Stimulated activated CD4-positive, alpha-beta T cell treated with anti-CD3 and anti-CD28 coated beads, Interleukin-1b, Interleukin-23, amount 100 ng/mL, for 48 hours (primary cell): Measurements from ENCODE around the gene DGCR2.

ENCODE experiments used
- DNase-seq: peaks from one replicate; pipeline ENCODE4 v3.0.0-alpha.2; 2020

Gene DGCR2

GRCh38 chr22:19143967-19144400, 21.8 kb upstream of the DGCR2 start:
- peak; percentile 49 for DNase-seq

- DNase-seq, result no peak
Observed at GRCh38 chr22:19143212-19143611, 21.0 kb upstream of the DGCR2 start.

- no peak for DNase-seq
Observed at GRCh38 chr22:19142394-19142793, 20.2 kb upstream of the DGCR2 start.

- no peak for DNase-seq
Observed at GRCh38 chr22:19139974-19140373, 17.8 kb upstream of the DGCR2 start.

GRCh38 chr22:19139001-19139356, 16.8 kb upstream of the DGCR2 start:
- no peak for DNase-seq

GRCh38 chr22:19138217-19139000, 16.2 kb upstream of the DGCR2 start:
- no peak for DNase-seq

GRCh38 chr22:19137384-19138216, 15.4 kb upstream of the DGCR2 start:
- DNase-seq, result no peak

GRCh38 chr22:19136915-19137314, 14.7 kb upstream of the DGCR2 start:
- no peak for DNase-seq

GRCh38 chr22:19134874-19135273, 12.7 kb upstream of the DGCR2 start:
- DNase-seq, result no peak

GRCh38 chr22:19134176-19134831, 12.1 kb upstream of the DGCR2 start:
- DNase-seq, result no peak

GRCh38 chr22:19133561-19133960, 11.3 kb upstream of the DGCR2 start:
- DNase-seq, result no peak

GRCh38 chr22:19132693-19133400, 10.6 kb upstream of the DGCR2 start:
- DNase-seq, result no peak

GRCh38 chr22:19132153-19132552, 9.9 kb upstream of the DGCR2 start:
- DNase-seq, result no peak

GRCh38 chr22:19131685-19132015, 9.4 kb upstream of the DGCR2 start:
- no peak for DNase-seq

GRCh38 chr22:19130959-19131684, 8.9 kb upstream of the DGCR2 start, which contains the start of gene TSSK2:
TSS of gene TSSK2 (plus strand) at chr22:19131308. CDS start at chr22:19131400, 92 bp downstream.
- no peak for DNase-seq

- DNase-seq, result no peak
Observed at GRCh38 chr22:19129871-19130270, 7.7 kb upstream of the DGCR2 start.

- DNase-seq, result no peak
Observed at GRCh38 chr22:19128946-19129727, 6.9 kb upstream of the DGCR2 start.

GRCh38 chr22:19128009-19128401, 5.8 kb upstream of the DGCR2 start:
- no peak for DNase-seq

GRCh38 chr22:19127329-19128008, 5.3 kb upstream of the DGCR2 start:
- DNase-seq, result no peak

- DNase-seq, result no peak
Observed at GRCh38 chr22:19126309-19127273, 4.4 kb upstream of the DGCR2 start.
